ENCODE measurements around the gene MBNL1. TPM values are rescaled to one million over a fixed set of nuclear protein-coding genes. Genes with fewer than 3 reads are reported as not detected.

Gene MBNL1
- total and polyA plus RNA-seq, 11 donors: 46.8 to 416 (median 189) TPM

DNA sequence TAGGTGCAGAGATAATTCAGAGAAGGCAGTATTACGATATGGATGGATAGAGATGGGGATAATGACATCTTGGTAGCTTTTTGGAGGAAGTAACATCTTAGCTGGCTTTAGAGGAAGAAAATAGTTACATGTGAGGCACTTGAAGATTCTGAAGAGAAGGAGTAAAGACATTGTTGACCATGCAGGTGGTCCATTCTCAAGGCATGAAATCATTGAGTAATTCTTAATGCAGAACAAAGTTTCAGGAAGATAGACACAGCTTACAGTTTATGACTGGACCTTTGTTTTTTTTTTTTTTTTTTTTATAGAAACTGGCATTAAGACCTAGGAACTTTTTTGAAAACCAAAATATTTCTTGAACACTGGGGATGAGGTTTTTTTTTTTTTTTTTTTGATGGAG, 28.2 kb downstream of the MBNL1 start:
- Histone ChIP-seq H3K27ac (peak overlapping the region in 2 of 12 donors; percentile 84 to 91), H3K4me3 (no peak overlapping the region), H3K4me1 (peaks cover 9 to 99% (median 76%) of the 10 kb centered on the region in 12 donors), H3K27me3 (no peaks in the 10 kb centered on the region), H3K36me3 (peaks cover 0 to 24% (median 5%) of the 10 kb centered on the region in 9 donors), H3K9me3 (no peaks in the 10 kb centered on the region)
- 86 to 89% (median 86%) methylated on average over 1 of the region's 1 CpG for WGBS, 4 donors
- TF ChIP-seq POLR2A (IDR thresholded peaks at IDR 0.05): no peak
- TF ChIP-seq, protein P1, sequence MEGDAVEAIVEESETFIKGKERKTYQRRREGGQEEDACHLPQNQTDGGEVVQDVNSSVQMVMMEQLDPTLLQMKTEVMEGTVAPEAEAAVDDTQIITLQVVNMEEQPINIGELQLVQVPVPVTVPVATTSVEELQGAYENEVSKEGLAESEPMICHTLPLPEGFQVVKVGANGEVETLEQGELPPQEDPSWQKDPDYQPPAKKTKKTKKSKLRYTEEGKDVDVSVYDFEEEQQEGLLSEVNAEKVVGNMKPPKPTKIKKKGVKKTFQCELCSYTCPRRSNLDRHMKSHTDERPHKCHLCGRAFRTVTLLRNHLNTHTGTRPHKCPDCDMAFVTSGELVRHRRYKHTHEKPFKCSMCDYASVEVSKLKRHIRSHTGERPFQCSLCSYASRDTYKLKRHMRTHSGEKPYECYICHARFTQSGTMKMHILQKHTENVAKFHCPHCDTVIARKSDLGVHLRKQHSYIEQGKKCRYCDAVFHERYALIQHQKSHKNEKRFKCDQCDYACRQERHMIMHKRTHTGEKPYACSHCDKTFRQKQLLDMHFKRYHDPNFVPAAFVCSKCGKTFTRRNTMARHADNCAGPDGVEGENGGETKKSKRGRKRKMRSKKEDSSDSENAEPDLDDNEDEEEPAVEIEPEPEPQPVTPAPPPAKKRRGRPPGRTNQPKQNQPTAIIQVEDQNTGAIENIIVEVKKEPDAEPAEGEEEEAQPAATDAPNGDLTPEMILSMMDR (IDR thresholded peaks at IDR 0.05): no peak
- intact Hi-C loops (cut with DNase I): no loop called here
- no peak for ATAC-seq
- DNase-seq: no peak

- Histone ChIP-seq H3K36me3 (peaks cover 0 to 20% (median 5%) of the 10 kb centered on the region in 9 donors), H3K27me3 (no peaks in the 10 kb centered on the region), H3K9me3 (no peaks in the 10 kb centered on the region), H3K27ac (peak overlapping the region; percentile 35 to 91 (median 82)), H3K4me3 (peak overlapping the region in 11 of 12 donors; percentile 16 to 59 (median 47)), H3K4me1 (peaks cover 7 to 99% (median 68%) of the 10 kb centered on the region in 12 donors)
- intact Hi-C loops (cut with DNase I): loop anchor here in 2 of 10 donors (2.0 kb wide), 1 partner anchor 30 kb away; the partner anchor contains the start of gene MBNL1 (in 2 of the 2)
- TF ChIP-seq, protein P1 (IDR thresholded peaks at IDR 0.05): no peak
- no peak for TF ChIP-seq POLR2A (IDR thresholded peaks at IDR 0.05)
- ATAC-seq: peak; percentile 80 to 88 (median 84)
- DNase-seq: peak; percentile 40 to 60 (median 52)
- WGBS, 4 donors: 2 to 6% (median 3%) methylated on average over 14 of the region's 14 CpGs
These were observed 29.9 kb downstream of the MBNL1 start for GRCh38 chr3:152298393-152299248.

- H3K4me3 ChIP-seq: peak overlapping the region in 11 of 12 donors; percentile 16 to 59 (median 47)
- TF ChIP-seq, protein P1 (IDR thresholded peaks at IDR 0.05): no peak
- no peak for TF ChIP-seq POLR2A (IDR thresholded peaks at IDR 0.05)
- peaks cover 7 to 100% (median 71%) of the 10 kb centered on the region in 12 donors for H3K4me1 ChIP-seq
- H3K27me3 ChIP-seq: no peaks in the 10 kb centered on the region
- peak in 1 of 5 donors; percentile 57 for DNase-seq
- peaks cover 0 to 20% (median 5%) of the 10 kb centered on the region in 9 donors for H3K36me3 ChIP-seq
- H3K9me3 ChIP-seq: no peaks in the 10 kb centered on the region
- ATAC-seq: peak; percentile 32 to 72 (median 48)
- H3K27ac ChIP-seq: peak overlapping the region; percentile 35 to 91 (median 82)
- WGBS, 4 donors: 25 to 40% (median 34%) methylated on average over 9 of the region's 9 CpGs
- intact Hi-C loops (cut with DNase I): loop anchor here in 2 of 10 donors (2.0 kb wide), 1 partner anchor 31 kb away; the partner anchor contains the start of gene MBNL1 (in 2 of the 2)
These were observed 30.7 kb downstream of the MBNL1 start for GRCh38 chr3:152299249-152299976.
